ENCODE data around the gene SDR42E1. TPM values are rescaled to one million over a fixed set of nuclear protein-coding genes. Genes with fewer than 3 reads are reported as not detected.

Gene SDR42E1, protein sequence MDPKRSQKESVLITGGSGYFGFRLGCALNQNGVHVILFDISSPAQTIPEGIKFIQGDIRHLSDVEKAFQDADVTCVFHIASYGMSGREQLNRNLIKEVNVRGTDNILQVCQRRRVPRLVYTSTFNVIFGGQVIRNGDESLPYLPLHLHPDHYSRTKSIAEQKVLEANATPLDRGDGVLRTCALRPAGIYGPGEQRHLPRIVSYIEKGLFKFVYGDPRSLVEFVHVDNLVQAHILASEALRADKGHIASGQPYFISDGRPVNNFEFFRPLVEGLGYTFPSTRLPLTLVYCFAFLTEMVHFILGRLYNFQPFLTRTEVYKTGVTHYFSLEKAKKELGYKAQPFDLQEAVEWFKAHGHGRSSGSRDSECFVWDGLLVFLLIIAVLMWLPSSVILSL
- total RNA-seq: 0.77 TPM
- long read RNA-seq, full-length matches to known transcripts: 1 of 1 reads
- long read RNA-seq, partial matches to known transcripts: 0 of 1 reads
- long read RNA-seq, other reads (novel, unspliced or antisense): 0 of 1 reads

DNA sequence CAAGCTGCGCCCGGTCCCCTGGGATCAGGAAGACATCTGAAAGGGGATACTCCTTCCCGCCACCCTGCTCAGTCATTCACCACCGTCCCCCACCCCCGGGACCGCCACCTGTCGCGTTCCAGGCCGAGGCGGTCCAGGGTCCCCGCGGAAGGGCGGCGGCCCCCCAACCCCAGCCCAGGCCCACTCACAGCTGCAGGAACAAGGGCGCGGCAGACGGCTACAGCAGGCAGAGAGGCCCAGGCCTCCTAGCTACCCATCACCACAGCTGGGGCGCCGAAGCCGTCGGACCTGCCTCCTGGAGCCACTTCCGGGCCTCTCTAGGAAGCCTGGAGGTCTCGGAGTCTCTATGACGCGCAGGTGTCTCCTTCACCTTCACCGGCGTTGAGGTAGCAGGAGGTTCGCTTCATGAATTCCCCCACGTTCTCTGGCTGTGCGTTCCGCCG, at the start of gene SDR42E1:
Gene SDR42E1 (minus strand): TSS at position 272 of the 443 bp plus-strand sequence. CDS start 10,612 bp downstream, outside the sequence.
- DNase-seq (ENCODE audit: low spot score): no peak

DNA sequence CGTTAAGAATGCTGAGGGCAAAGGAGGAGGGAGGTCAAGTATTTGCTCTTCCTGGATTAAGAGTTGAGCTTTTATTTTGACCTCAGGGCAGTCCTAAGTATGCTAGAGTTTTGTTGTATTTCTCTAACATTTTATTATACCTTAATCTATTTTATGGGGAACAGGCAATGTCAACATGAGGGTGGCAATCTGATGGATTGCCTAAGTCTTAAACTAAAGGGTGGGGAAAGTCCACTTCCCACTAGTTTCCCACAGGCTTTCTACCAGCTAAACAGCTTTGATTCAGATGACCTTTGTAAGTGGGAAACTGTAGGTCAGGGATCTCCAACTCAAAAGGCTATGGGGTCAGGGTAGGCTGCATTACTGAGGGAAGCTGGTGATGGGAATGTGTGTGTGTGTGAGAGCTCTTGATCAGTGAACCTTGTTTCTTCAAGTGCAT, 48.7 kb upstream of the SDR42E1 start:
- DNase-seq (ENCODE audit: low spot score): no peak

DNA sequence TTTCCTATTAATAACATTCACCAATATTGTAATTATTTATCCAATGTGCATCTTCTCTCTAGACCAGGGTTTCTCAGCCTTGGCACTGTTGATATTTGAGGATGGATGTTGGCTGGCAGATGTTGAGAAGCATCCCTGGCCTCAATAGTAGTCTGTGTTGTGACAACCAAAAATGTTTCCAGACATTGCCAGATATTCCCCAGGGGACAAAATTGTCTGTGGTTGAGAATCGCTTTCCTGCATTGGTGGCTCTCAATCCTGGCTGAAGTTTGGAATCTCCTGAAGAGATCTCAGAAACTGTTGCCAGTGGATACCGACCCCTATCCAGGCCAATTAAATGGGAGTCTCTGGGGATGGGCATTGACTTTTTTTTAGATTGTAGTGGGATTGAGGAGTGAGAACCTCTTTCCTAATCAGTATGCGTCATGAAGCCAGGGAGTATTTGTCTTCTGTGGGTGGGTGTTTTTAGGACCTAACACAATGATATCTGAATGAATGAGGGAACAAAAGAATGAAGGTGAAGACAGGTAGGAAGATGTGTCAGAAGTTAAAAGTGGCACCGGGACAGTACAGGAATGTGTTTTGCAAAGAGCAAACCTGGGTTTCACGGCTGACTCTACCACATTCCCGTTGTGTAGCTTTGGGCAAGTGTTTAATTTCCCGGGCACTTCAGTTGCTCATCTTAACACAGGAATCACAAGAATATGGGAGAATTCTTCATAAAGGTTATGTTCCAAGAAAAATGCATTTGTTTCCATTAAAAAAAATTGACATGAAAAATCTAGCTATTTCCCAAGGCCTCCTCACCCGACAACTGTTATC, 48.1 kb upstream of the SDR42E1 start:
- no peak for DNase-seq (ENCODE audit: low spot score)

DNA sequence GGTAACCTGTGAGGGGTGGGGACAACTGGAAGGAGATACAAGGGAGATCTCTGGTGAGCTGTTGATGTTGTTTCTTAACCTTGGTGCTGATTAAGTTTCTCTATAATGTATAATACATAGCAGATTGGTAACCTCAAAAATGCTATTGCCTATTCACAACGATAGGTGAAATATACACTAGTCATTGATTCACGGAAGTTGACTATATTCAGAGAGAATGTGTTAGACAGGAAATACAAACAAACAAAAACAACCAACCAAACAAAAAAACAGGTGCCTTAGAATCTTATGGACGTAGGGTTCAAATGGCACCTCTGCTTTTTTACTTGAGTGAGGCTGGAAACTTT, 45.3 kb upstream of the SDR42E1 start:
- DNase-seq (ENCODE audit: low spot score): no peak

DNA sequence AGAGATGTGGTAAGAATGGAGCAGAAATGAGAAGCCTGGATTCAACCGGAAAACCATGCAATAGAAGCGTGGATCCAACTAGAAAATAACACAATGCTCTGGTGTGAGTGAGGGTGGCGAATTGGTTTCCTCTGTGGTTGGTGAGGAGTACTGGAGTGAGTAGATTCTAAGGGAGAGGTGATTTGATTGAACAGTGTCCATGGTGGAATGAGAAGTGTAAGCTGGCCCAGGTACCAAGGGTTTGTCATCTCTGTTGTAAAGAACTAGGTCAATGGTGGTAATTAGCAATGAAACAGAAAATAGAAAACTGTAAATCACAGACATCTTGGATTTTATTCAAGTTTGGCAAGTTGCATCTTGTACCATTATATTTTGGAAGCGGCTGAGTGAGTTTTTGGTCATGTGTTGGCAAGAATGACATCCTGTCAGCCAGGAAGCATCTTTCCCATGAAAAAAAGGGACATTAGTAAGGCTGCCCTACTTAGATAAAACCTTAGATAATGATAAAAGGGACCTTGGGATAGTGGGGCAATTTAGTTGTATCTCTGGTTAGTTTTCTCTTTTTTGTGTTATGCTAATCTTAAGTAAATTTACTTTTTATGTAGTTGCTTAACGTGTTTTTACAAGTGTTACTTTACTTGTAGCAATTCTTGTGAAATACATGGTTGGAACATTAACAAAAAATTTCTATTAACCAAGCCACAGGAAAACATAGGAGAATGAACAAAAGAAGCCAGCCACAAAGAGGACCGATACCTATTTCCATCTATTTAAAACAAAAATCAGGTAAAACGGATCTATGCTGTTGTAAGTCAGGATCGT, 44.7 kb upstream of the SDR42E1 start:
- no peak for DNase-seq (ENCODE audit: low spot score)

DNA sequence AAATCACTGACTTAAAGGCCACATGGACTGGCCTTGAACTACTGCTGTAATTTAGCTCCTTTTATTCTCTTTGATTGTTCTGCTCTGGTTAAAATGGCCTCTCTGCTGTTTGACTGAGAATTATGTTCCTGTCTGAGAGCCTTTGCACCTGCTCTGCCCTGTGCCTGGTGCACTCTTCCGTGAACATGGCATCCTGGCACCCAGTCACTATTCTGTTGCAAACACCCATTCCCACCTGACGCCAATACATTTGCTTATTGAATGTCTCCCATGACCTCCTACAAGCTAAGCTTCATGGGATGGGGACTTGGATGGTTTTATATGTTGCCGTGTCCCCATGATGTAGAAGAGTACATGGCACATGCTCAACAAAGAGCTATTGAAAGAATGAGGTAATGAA, 43.8 kb upstream of the SDR42E1 start:
- no peak for DNase-seq (ENCODE audit: low spot score)

DNA sequence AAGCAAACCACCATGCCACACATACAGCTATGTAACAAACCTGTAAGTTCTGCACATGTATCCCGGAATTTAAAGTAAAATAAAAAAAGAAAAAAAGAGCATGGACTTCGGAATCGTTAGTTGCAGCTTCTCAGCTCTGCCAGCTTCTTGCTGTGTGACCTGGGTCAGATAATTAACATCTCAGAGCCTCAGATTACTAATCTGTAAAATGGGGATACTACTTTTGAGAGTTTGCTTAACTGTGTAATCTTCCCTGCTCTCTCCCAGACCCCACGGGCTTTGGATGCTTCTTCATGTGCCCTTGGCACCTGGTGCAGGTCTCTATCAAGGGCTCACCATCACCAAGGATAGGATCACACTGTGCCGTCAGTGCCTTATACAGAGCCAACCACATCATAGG, 40.4 kb upstream of the SDR42E1 start:
- DNase-seq (ENCODE audit: low spot score): no peak

DNA sequence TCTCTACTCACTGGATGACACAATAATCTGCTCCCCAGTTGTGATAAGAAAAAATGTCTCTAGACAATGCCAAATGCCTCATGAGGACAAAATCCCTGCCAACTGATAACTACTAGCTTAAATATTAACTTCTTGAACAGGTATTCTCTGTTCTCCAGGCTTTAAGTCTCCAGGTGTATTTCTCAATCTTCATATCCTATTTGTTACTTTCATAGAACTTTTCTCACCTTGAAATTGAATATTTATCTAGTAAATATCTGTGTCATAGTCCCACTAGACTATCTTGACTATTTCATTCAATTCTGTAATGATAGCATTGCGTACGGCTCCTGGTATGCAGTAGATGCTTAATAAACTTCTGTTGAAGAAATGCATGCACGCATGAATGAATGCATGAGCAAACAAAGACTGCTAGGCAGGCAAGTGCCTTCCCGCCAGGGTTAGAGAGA, 39.7 kb upstream of the SDR42E1 start:
- no peak for DNase-seq (ENCODE audit: low spot score)

DNA sequence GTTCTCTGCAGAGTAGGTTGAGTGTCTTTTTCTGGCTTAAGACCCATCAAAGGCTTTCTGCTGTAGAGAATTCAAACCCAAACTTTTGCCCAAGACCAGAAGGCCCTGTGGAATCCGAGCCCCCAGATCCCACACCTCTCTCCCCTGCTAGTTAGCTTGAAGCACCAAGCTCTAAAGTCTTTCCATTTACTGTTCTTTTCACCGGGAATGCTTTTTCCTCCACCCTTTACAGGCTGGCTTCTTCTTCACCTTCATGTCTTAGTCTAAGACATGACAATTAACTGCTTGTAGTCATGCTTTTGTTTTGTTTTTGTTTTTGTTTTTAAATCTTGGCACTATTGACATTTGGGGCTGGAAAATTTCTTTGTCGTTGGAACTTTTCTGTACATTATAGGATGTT, 39.2 kb upstream of the SDR42E1 start:
- no peak for DNase-seq (ENCODE audit: low spot score)

DNA sequence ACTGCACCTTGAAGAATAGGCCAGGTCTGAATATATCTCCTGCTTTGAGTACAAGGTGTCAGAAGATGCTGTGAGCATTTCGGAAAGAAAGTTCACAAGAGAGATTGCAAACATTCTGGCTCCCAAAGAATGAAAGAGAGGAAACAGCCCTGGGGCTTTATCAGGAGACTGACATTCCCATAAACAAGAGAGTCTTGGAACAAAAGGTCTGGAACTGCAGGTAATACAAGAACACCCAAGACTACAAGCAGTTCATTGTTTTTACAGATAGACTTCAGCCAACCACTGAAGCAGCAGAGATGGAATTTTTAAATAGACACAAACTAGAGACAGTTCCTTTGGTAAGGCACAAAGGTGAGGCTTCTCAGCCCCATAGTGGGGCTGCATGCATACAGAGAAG, 38.2 kb upstream of the SDR42E1 start:
- DNase-seq (ENCODE audit: low spot score): no peak

DNA sequence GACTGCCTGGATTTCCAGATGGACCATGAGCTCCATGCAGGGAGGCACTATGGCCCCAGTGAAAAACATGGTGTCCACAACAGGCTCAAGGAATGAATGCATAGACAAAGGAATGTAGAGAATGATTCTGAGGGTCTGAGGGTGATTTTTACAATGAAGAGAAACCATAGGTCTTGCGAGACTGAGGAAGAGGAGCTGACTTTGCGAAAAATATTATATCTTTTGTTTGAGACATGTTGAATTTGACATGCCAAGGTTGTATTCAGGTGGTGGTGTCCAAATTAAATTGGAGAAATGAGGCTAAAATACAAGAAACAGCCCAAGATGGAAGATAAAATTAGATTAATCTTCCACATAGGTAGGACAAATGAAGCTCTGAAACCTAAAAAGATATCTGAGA, 36.5 kb upstream of the SDR42E1 start:
- DNase-seq (ENCODE audit: low spot score): no peak

DNA sequence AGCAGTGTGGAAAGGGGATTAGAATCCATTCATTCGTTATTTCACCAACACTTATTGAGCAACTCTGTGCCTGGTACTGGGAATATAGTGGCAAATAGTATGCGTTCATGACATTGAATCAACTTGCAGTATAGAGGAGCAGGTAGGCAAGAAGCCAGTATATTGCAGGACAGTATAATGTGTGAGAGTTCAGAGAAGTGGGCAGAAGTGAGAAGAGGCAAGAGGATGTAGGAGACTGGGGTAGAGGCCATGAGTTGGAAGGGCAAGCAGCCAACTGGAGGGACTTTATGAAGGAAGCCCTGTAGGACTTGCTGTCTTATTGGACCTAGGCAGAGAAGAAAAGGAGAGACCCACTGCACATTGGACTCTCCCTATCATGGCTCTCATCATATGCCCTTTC, 36.1 kb upstream of the SDR42E1 start:
- no peak for DNase-seq (ENCODE audit: low spot score)

DNA sequence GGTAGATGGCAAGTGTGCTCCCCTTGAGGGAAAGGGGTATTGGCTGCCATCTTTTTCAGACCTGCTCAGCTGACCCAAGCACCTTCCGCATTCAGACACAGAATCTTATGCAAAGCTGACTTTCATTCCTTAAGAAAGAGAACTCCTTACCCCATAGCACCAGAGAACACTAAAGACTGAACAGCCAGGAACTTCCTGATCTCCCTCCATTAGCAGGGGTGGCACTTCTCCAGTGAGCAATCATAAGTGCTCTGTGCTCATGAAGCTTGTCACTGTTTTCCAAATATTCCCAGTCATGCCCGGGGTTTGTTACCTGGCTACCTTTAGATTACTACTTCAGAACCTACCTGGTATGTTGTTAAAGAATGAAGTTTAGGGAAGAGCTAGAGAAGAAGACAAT, 35.7 kb upstream of the SDR42E1 start:
- DNase-seq (ENCODE audit: low spot score): no peak

DNA sequence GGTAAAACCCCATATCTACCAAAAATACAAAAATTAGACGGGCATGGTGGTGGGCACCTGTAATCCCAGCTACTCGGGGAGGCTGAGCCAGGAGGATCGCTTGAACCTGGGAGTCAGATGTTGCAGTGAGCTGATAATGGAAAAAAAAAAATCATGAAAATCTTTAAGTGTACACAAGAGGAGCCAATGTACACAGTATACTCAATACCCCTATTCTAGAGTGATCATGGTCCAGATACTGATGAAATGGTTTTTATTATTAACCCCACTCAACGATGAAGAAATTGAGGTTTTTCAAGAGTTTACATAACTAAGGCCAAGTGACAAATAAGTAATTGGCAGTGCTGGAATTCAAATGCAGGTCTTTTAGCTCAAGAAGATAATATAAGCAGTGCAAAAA, 35.3 kb upstream of the SDR42E1 start:
- no peak for DNase-seq (ENCODE audit: low spot score)

DNA sequence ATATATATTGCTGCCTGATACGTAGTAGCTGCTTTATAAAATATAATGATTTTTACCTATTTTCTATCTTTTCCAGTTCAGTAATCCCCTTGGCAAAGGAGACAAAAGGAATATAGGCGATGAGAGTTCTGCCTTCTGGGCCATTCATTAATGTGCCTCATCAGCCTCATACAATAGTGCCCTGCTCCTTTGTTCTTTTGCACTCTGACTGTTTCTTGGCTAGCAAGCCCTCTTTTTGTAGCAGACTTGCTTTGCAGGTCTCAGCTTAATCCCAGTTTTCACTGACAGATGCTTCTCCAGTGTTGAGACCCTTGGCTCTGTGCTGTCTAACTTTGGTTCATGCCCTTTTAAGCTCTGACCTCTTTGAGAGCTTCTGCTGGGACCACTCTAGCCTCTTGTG, 34.2 kb upstream of the SDR42E1 start:
- DNase-seq (ENCODE audit: low spot score): no peak

DNA sequence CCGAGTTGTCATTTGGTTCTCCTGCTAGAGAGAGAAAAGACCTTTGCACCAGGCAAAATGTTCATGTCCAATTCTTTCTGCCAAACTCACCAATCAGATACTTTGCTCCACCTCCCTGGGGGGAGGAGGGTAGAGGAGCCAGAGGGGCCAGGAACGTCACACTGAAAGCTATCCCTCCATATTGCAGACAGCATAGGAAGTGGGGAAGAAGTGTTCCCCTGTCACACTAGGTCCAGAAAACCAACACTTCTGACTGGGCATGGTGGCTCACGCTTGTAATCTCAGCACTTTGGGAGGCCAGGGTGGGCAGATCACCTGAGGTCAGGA, 33.3 kb upstream of the SDR42E1 start:
- no peak for DNase-seq (ENCODE audit: low spot score)

DNA sequence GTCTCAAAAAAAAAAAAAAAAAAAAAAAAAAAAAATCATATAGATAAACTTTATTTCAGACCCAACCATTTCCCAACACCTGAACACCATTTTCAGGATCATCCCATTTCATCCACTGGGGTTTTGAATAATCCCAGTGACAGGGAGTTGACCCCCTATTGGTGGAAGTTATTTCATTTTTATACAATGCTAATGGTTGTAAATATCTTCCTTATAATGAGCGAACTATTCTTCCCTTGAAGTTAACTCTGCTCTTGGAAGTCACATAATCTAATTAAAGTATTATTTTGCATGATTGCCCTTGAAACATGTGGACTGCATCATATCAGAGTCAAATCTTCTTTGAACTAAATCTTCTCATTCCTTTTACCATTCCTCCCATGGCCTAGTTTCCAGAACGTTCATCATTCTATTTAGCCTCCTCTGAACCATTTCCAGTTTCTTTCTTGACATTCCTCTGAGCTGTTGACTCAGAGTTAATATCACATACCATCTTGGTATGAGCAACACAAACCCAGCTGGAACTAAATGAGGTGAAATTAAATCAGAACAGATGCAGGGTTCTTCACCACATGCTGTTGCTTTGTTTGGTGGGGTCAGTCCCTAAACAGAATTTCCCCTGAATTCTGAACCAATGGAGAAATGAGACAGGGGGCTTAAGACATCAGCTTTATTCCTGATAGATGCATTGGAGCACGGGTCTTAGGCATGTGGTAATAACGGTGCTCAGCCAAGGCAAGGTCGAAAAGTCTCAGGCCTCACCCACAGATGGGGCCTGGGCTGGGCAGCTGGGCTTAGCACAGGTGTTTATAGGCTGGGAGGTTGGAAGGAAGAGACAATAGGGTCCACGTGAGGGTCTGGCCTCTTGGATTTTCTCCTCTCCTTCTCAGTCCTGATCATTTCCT, 32.7 kb upstream of the SDR42E1 start:
- DNase-seq (ENCODE audit: low spot score): no peak

DNA sequence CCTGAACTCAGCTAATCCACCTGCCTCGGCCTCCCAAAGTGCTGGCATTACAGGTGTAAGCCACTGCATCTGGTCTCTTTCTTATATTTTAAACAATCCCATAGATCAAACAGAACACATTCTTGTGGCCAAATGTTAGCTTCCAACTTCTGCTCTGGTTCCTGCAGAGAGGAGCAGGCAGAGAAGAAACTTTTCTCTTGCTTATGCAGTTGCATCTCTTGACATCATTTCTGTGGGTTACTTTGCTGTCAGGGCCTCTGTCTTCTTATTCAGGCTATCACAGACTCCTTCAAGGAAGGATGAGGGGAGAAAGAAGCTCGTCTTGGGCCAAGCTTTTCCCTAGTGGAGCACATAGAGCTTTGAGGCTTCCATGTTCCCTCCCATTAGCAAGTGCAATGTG, 31.6 kb upstream of the SDR42E1 start:
- no peak for DNase-seq (ENCODE audit: low spot score)

DNA sequence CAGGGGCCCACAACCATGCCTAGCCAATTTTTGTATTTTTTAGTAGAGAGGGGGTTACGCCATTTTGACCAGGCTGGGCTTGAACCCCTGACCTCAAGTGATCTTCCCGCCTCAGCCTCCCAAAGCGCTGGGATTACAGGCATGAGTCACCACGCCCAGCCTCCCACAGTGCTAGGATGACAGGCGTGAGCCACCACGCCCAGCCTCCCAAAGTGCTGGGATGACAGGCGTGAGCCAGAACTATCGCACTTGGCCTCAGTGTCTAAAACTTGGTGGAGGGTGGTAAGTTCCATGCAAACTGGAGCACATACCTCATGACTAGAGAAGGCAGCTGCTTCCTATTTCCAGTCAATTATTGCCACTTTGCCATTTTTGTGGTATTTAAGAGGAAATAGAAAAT, 30.9 kb upstream of the SDR42E1 start:
- DNase-seq (ENCODE audit: low spot score): no peak

DNA sequence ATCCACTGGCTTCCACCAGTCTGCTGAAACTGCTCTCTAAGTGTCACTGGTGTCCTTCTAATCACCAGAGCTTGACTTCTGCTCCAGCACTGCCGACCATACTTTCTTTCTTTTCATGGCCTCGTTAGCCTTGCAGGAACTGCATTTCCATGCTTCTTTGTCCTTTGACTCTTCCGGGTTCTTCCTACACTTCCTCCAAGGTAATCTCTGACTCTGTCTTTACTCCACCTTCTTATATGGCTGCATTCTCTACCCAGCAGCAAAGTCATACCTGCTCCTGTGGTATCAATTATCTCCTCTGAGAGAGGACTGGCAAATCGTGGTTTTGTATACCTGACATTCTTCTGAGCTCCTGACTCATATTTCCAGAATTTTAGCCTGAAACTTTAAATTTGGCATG, 30.3 kb upstream of the SDR42E1 start:
- DNase-seq (ENCODE audit: low spot score): no peak

DNA sequence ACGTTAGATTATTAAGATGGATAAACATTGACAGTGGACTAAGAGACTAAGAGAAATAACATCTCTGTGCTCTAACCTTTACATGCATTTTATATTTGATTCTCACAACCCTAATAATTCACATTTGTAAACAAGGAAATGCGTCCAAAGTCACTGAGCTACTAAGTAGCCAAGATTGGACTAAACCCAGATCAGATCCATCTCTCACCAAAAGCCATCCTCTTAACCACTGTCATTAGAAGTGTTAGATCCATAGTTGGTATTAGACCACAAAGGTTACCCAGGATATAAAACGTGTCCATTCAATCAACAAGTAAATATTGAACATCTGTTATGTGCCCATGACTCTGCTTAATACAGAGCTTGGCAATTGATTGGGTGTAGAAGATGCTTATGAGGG, 29.0 kb upstream of the SDR42E1 start:
- no peak for DNase-seq (ENCODE audit: low spot score)
